Activated CD4-positive, CD25-positive, alpha-beta regulatory T cell (primary cell): ENCODE measurements around the gene N4BP3.
"Not testable (repeated sequence)": the region's sequence is repeated elsewhere in the genome, so short reads cannot be mapped to it uniquely, and the experiment has no call there.

Experiments
- DNase-seq, 4 experiments: peaks; one replicate each; lab custom pipeline; 2025; lab: John Stamatoyannopoulos, UW

Gene N4BP3

DNA sequence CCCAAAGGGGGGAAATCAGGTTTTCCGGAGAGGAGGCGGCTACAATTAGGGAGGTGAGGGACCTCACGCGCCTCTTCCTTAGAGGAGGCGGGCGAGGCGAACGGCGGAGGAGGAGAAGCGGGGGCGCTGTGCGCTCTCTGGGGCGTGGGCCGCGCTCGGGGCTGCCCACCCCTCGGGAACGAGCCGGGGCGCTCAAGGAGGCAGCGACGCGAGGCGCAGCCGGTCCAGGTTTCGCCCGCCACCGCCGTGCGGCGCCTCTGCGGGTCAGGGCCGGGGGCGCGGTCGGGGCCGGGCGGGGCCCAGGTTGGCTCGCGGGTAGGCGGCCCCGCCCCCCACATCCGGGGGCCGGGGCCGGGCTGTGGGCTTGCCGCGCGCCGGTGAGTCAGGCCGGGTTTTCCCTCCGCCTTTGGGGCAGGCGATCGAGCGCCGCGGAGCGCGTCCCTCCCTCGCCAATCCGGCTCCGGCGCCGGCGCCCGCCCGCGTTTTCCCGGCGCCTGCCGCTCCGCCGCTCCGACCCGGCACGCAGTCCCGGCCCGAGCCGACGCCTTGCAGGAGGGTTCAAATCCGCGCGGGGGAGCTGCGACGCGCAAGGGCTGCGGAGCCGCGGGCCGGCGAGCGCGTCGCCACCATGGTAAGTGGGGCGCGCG lies at the start of gene N4BP3:
Gene N4BP3, plus strand, starts transcription at position 392 of the 647 bp plus-strand sequence. CDS start 6,052 bp downstream, outside the sequence.
- peak; percentile 63 to 73 (median 68) for DNase-seq

- no peak for DNase-seq
Measured at GRCh38 chr5:178067755-178068154, 45.6 kb upstream of the N4BP3 start.

DNA sequence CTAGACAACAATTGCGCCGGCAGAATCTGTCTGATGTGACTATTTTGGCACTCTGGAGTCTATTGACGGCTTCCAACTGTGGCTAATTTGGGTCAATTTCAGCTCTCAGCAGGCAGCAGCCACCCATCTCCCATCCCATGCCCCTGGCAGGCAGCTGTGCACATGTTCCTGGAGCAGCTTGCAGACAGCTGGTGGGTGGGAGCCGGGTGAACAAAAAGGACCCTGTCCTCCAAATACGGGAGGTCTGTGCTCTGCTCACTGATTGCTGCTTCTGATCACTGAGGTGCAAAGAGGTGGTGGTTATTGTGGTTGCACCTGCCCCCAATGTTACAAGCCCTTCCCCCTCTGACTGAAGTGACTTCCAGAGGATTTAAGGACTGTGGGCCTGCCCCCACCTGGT lies 45.0 kb upstream of the N4BP3 start:
- no peak for DNase-seq

GRCh38 chr5:178069909-178070308 lies 43.4 kb upstream of the N4BP3 start:
- DNase-seq: no peak

GRCh38 chr5:178071108-178071507 lies 42.2 kb upstream of the N4BP3 start:
- no peak for DNase-seq

DNA sequence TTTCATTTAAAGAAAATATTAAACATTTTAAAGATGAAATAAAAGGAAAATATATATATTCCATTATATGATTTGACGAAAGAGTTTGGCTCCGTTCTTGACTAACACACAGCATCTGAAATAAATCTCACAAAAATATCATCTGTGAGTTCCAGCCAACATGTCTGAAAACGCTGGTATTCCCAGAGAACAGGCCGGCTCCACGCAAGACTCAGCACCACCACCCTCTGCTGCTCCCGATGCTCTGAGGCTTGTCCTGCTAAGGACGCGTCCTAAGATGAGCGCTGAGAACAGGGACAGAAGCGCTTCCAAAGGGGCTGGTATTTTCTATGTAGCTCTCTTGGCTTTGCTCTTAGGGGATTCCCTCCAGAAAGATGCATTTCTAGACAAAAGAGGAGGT lies 40.6 kb upstream of the N4BP3 start:
- no peak for DNase-seq

- no peak for DNase-seq
Measured at GRCh38 chr5:178074266-178074952, 38.9 kb upstream of the N4BP3 start.

DNA sequence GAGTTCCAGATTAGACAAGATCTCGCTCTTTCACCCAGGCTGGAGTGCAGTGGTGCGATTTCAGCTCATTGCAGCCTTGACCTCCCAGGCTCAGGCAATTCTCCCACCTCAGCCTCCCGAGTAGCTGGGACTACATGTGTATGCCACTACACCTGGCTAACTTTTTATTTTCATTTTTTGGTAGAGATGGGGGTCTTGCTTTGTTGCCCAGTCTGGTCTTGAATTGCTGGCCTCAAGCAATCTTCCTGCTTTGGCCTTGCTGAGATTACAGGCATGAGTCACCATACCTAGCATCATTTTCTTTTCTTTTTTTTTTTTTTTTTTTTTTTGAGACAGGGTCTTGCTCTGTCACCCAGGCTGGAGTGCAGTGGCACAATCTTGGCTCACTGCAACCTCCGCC lies 36.4 kb upstream of the N4BP3 start:
- DNase-seq: not testable (repeated sequence)

DNA sequence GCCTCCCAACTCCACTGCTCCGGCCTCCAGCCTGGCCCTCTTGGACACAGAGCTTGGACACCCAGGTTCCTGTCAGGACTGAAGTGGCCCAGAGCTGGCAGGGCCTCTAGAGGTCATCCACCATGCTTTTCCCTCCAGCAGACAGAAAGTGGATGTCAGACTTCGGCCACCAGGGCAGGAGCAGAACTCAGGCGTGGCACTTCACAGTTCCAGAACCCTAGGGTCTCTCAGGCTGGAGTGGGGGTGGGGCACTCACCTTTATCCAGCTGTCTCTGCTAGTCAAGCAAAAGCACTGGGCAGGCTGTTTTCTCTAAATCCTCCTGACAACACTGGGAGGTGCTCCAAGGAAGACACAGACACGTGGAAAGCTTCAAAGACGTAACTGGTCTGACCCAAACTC lies 35.6 kb upstream of the N4BP3 start:
- no peak for DNase-seq

- DNase-seq: no peak
Measured at GRCh38 chr5:178078197-178079010, 34.9 kb upstream of the N4BP3 start.

DNA sequence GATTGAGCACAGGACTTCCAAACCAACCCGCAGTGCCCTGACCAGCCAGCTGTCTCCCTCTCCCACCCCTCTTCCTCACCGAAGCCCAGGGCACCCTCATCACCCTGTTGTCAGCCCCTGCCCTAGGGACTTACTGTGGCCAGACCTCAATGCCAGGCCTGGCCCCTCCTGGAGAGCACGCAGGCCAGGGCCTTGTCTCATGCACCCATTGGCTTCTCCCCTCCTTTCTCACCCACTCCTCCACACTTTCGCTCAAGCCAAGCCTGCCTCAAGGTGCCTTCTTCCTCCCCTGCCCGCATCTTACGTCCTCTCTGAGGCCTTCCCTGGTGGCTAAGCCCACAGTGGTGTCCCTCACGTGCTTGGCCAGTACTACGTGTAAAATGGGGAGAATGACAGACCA lies 33.3 kb upstream of the N4BP3 start:
- DNase-seq: no peak

- no peak for DNase-seq
Measured at GRCh38 chr5:178080618-178081410, 32.5 kb upstream of the N4BP3 start.

DNA sequence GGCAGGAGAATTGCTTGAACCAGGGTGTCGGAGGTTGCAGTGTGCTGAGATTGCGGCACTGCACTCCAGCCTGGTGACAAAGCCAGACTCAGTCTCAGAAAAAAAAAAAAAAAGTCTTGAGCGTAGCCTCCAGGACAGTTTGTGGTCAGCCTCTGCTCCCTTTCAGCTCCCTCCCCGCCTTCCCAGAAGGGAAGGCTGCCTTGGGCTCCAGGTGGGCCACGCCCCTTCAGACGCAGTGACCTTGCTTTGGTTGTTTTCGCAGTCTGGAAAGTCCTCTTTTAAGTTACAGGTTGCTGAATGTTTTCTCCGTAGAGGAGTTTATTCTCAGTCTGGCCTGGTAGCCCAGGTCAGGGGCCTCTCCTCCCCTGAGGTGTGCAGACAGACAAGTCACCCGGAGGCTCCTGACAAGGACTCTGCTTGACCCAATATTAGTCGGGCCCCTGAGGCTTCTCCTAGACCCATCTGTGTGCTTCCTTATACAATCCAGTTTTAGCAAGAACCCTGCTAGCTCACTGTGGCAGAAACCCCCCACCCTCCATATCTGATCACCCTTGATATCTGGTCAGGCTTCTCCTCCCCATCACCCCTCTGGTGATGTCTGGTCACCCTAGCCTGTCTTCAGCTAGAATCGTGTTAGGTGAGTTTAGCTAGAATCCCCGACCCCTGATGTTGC lies 31.6 kb upstream of the N4BP3 start:
- no peak for DNase-seq

DNA sequence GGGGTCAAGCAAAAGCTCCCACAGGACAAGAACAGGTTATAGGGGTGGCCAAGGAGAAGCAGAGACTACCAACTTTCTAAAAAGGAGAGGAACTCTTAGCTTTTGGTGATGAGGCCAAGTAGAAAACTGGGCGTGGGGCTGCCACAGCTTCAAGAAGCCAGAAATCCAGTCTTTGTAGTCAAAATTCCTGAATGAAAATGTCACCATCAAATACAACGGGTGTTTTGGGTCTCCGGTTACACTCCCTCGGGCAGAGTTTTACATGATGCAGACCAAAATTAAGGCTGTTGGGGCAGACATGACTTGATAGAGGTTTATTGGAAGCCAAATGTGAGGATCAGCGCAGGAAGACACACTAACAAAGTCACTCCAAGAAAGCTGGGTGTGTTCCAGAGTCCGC lies 29.4 kb upstream of the N4BP3 start:
- DNase-seq: no peak

GRCh38 chr5:178085316-178085715 lies 28.0 kb upstream of the N4BP3 start:
- no peak for DNase-seq

DNA sequence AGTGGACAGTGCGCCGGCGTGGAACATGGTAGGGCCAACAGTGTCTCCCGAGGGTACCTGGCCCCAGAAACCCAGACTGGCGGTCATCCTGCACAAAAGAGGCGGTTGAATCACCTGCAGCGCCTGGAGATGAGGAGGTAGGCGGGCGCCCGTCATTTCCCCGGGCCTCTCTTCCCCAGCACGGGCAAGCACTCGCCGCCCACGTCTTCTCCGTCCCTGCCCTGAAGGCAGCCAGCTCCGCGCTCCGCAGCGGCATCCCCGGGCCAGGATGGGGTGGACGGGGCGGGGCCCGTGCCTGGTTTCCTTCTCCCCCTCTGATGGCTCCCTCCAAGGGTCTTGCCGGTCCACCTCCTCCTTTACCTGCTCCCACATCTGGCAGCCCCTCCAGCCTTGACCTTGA lies 27.1 kb upstream of the N4BP3 start:
- no peak for DNase-seq

- not testable (repeated sequence) for DNase-seq
Measured at GRCh38 chr5:178087199-178087598, 26.1 kb upstream of the N4BP3 start.

- no peak for DNase-seq
Measured at GRCh38 chr5:178090856-178091255, 22.5 kb upstream of the N4BP3 start.

DNA sequence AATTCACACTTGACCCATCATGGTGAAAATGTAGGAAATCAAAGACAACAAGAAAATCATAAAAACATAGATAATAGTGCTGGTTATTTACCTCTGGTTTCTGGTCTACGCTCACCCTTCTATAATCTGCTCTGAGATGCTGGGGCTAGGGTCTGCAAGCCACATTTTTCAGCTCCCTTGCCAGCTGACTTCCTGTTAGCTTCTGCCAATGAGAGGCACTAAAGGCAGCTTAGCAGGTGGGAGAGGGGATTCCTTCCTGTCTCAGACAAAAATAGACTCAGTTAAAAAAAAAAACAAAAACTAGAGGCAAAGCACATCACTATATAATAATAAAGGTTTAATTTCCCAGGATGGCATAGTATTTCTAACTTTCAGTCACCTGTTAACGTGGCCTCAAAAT lies 20.2 kb upstream of the N4BP3 start:
- no peak for DNase-seq

DNA sequence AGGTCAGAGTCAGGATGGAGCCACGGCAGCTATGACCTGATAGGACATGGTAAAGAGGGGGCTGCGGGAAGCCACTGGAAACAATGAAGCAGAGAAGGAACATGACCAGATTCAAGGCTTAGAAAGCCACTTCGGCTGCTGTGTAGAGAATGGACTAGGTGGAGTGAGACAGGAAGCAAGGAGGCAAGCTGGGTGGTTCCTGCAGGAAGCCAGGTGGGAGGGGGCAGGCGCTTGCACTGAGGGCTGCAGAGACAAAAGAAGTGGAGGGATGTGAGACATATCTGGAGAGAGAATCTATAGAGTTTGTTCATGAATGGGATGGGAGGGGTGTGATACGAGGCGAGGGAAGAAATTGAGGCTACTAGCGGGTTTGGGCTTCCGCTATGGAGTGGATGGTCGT lies 19.0 kb upstream of the N4BP3 start:
- DNase-seq: no peak

- DNase-seq: no peak
Measured at GRCh38 chr5:178098685-178099084, 14.6 kb upstream of the N4BP3 start.

DNA sequence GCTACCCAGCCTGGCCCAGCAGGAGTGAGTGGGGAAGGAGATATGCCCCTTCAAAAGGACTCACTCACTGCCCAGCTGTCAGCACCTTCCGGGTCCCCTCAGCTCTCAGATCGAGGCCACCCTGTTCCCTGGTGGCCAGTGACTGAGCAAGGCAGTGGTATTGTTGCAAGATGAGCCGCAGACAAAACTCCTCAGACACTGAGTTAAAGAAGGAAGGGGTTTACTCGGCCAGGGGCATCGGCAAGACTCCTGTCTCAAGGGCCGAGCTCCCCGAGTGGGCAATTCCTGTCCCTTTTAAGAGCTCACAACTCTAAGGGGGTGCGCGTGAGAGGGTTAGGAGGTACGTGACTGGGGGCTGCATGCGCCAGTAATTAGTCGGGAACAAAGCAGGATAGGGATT lies 9.7 kb upstream of the N4BP3 start:
- no peak for DNase-seq
